Activated CD4-positive, CD25-positive, alpha-beta regulatory T cell treated with anti-CD3 and anti-CD28 coated beads, Interleukin-2, amount 50 U/mL, for 24 hours (primary cell): ENCODE data around the gene WDSUB1.

Source experiments
- ATAC-seq, 2 donors: fragments of 150-1000 bp; cut with Tn5 transposase; one replicate each; pipeline ENCODE4 v1.10.0; 2021; ENCODE audit warnings: mild to moderate bottlenecking in 1 of 2, moderate library complexity in 1 of 2

WDSUB1 gene

GRCh38 chr2:159285929-159286708 lies at the start of gene WDSUB1:
WDSUB1 (minus strand) TSS chr2:159286703; CDS start chr2:159283069, 3,634 bp downstream.
- no peak for ATAC-seq

- no peak for ATAC-seq
These were observed 40.2 kb upstream of the WDSUB1 start for GRCh38 chr2:159326569-159327255.

- ATAC-seq, result no peak
These were observed 35.9 kb upstream of the WDSUB1 start for GRCh38 chr2:159322419-159322818.

GRCh38 chr2:159317392-159318088 lies 31.0 kb upstream of the WDSUB1 start:
- ATAC-seq, result no peak

DNA sequence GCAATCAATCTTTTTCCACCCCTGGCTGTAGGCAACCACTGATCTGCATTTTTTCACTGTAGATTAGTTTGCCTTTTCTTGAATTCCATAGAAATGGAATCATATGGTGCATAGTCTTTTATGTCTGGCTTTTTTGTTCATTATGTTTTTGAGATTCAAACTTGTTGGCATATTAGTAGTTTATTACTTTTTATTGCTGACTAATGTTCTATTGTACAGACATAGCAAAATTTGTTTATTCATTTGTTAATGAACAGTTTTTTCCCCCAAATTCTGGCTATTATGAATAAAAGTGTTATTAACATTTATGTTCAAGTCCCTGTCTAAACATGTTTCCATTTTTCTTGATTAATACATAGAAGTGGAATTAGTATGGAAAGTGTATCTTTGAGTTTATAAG lies 21.4 kb upstream of the WDSUB1 start:
- no peak for ATAC-seq

DNA sequence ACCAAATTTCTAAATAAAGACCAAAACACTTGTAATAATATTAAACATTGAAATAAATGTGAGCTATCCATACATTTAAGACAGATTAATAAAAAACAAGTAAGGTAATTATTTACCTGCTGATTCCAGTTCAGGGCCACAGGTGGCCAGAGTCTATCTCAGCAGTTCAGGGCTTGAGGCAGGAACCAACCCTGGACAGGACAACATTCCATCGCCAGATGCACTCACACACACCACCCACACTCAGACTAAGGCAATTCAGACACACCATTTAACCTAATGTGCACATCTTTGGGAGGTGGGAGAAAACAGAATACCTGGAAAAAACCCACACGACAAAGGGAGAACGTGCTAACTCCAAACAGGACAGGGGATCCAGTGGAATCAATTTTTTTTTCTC lies 14.1 kb upstream of the WDSUB1 start:
- no peak for ATAC-seq

DNA sequence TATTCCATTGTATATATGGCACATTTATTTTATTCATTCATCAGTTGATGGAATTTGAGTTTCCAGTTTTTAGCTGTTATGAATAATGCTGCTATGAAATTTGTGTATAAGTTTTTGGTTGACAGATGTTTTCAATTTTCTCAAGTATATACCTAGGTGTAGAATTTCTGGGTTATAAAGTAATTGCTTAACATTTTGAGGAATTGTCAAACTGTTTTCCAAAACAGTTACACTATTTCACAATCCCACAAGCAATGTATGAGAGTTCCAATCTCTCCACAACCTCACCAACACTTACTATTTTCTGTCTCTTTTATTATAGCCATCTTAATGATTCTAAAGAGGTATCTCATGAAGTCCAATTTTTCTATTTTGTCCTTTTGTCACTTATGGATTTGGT lies 12.5 kb upstream of the WDSUB1 start:
- no peak for ATAC-seq

DNA sequence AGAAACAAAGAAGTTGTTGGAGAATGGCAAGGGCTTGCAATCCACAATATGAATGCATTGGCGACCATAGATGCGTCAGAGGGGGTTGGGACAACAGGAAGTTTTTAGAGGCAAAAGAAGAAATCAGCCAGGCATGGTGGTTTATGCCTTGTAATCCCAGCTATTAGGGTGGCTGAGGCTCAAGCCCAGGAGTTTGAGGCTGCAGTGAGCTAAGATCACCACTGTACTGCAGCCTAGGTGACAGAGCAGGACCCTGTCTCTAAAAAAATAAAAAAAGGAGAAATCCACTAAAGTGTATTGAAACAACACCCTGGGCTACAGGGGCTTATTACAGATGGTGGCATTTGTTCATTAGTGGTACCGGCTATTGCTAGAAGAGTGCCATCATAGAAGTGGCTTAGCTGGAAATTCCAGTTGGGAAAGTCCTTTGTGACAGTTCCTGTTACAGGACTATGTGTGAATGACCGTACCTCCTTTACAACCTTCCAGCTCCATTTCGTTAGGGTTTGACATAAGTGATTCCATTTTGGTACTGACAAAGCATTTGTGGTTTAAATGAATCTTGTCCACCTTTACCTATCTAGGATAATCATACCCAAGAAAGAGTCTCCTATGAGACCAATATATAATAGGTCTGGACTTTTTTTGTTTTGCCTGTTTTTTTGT lies 10.7 kb upstream of the WDSUB1 start:
- ATAC-seq, result no peak

DNA sequence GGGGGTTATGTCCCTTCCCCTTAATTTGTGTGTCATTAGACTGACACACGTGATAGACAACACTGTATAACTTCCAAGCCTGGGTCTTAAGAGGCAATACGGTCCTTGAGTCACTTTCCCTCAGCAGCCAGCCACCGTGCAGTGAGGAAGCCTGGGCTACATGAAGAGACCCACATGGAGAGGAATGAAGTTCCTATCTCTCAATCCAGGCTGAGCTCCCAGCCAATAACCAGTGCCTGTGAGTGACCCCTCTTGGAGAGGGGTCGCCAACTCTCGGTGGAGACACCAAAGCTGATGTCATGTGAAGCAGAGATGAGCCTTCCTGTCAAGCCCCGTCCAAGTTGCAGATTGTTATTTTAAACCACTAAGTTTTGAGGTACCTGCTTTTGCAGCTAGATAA lies 5.7 kb upstream of the WDSUB1 start:
- ATAC-seq, result no peak

DNA sequence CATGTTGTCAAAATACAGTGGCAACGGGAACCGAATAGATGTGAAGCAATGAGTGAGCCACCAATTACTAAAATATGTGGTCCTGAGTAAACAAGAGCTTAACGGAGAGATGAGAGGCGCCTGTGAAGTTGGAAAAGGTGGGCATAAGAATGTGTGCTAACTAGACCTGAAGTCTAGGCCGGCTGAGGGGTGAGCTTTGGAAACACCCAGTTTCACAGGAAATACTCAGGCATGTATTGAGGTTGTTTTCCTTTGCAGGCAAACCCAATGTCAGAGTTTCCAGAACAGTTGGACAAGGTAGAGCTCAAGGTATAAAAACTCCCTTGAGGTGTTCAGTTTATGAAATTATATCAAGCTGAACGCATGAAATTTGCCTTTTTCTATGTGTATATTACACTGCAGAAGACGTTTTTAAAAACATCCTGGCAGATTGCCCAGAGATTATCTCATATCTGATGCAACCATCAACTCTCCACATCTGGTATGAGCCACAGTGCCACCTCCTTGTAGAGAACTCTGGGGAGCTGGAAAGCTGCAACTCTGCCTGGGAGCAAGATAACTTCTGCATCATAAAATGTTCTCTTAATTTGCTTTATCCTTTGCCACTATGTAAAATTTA lies 3.9 kb upstream of the WDSUB1 start:
- no peak for ATAC-seq

GRCh38 chr2:159287733-159288132 lies 1.2 kb upstream of the WDSUB1 start:
- ATAC-seq, result no peak

GRCh38 chr2:159286709-159287441 lies 372 bp upstream of the WDSUB1 start:
- peak; percentile 97 for ATAC-seq

- no peak for ATAC-seq
These were observed 1.1 kb downstream of the WDSUB1 start for GRCh38 chr2:159285433-159285832.

GRCh38 chr2:159283529-159283928 lies 3.0 kb downstream of the WDSUB1 start:
- ATAC-seq, result no peak

DNA sequence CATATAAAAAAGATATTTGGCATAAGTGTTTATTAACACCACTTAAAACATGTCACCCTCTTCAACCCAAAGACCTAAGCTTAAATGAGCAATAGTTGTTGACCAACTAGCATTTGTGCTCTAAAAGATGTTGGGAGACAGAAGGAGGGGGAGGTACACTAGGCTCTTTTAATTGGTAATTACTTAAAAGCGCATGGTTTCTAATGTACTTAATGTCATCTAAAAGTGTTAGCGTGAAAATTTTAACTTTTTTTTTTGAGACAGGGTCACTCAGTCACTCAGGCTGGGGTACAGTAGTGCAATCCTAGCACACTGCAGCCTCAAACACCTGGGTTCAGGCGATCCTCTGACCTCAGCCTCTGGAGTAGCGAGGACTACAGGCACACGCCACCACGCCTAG lies 5.5 kb downstream of the WDSUB1 start:
- ATAC-seq, result no peak

DNA sequence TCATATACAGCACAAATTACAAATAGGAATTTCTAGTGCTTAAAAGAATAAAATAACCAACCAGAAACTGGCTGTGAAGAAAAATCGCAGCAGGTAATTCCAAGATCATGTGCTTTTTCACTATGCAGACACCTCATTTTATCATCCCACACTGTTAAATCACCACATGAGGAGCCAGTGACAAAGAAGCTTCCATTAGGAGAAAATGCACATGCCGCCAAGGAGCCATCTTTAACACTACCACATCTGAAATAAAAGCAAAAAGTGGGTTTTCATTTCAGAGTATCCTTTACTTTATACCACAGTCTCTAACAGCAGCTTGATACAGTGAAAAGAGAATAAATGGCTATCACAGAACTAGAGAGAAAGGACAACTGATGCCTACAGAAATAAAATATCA lies 6.8 kb downstream of the WDSUB1 start:
- ATAC-seq, result no peak

DNA sequence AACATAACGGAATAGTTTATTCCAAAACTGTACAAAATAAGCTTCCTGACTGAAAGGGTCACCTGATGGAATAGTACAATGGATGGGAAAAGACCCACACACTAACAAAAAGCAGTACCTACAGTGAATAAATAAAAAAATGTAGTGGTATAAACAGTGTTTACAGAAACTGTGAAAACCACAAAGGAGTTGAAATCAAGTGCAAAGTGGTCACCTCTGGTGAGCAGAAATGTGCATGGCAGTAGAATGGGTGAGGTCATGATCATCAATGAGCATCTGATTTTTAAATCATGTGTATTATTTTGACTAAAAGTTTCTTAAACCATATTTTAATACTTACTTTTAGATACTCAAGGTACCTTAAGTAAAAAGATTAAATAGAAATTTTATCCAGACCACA lies 11.4 kb downstream of the WDSUB1 start:
- ATAC-seq, result no peak

DNA sequence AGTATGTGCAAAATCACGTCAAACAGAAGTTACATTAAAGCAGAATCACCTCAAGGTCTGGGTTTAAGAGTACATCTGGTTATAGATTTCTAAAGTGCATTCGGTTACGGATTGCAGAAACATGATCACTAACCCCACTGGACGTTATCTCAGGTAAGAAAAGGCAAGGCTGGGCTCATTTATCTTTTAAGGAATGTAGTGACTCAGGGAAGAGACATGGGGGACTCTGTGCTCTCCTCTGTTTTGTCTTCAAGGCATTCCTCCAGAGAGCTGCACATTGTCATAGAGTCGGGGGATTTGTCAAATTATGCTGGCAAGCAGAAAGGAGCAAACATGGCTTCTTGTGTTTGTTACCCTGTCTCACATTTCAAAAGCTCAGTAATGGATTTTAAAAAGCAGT lies 14.3 kb downstream of the WDSUB1 start:
- no peak for ATAC-seq

GRCh38 chr2:159270744-159271379 lies 15.6 kb downstream of the WDSUB1 start:
- no peak for ATAC-seq

DNA sequence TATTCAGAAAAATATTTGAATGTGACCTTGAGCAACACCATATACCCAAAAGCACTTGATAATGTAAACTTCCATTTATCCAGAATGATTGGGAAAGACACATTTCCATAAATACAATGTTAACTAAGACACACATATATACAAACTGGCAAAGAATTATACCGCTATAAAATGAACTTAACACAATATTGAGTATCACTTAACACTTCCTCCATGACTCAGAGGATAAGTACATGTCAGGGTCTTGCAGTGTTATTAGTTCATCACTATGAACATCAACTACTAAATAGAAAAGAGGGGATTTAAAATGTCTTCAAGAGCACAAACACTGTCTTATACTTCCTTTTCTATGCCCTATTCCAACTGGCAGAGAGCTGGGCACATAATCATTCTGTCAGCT lies 18.6 kb downstream of the WDSUB1 start:
- ATAC-seq, result no peak

DNA sequence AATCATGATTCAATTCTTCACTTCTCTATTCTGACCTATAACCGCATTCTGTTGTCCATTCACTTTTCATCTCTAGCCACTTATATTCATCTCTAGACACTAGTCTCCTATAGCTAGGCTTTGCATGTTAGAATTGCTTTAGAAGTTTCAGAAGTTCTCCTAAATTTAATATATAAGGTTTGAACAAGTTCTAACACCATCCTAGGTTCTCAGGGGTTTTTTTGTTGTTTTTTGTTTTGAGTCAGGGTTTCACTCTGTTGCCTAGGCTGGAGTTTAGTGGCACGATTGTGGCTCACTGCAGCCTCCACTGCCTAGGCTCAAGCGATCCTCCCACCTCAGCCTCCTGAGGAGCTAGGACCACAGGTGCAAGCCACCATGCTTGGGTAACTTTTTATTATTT lies 19.9 kb downstream of the WDSUB1 start:
- ATAC-seq, result no peak

- no peak for ATAC-seq
These were observed 21.3 kb downstream of the WDSUB1 start for GRCh38 chr2:159265171-159265576.
